Upper lobe of left lung (tissue), 6 donors: Measurements from ENCODE around the gene MED25. TPM values are rescaled to one million over a fixed set of nuclear protein-coding genes. Genes with fewer than 3 reads are reported as not detected.

ENCODE experiments used
- ATAC-seq, 2 donors: fragments of 200-7000 bp; cut with Tn5 transposase; one replicate each; pipeline ENCODE4 v1.9.1; 2022; ENCODE audit warnings: mild to moderate bottlenecking in 2 of 2, moderate library complexity in 2 of 2; ENCODE audit not compliant: low FRiP score in 2 of 2
- DNase-seq, 2 donors: peaks; one replicate each; pipeline ENCODE4 v3.0.0-alpha.2; 2019 to 2020
- H3K27ac ChIP-seq, 4 donors: fragments of 200-600 bp; sonication (generic); one replicate each; pipeline ENCODE4 v1.5.1; 2016 to 2019
- H3K27me3 ChIP-seq, 4 donors: fragments of 200-600 bp; sonication (generic); one replicate each; pipeline ENCODE4 v1.5.1; 2017 to 2019
- H3K36me3 ChIP-seq, 4 donors: fragments of 200-600 bp; sonication (generic); one replicate each; pipeline ENCODE4 v1.5.1; 2016 to 2019
- H3K4me1 ChIP-seq, 4 donors: fragments of 200-600 bp; sonication (generic); one replicate each; pipeline ENCODE4 v1.5.1; 2018 to 2019
- H3K4me3 ChIP-seq, 4 donors: fragments of 200-600 bp; sonication (generic); one replicate each; pipeline ENCODE4 v1.5.1; 2017 to 2019; ENCODE audit warnings: mild to moderate bottlenecking in 2 of 4, moderate library complexity in 1 of 4
- H3K9me3 ChIP-seq, 4 donors: fragments of 200-600 bp; sonication (generic); one replicate each; pipeline ENCODE4 v1.5.1; 2018 to 2019
- CTCF ChIP-seq, 6 experiments: fragments of 450-650 bp in 4 of 6; fragments of 200-600 bp in 2 of 6; sonication (generic) in 2 of 6; IDR thresholded peaks; one replicate each; pipeline ENCODE4 v1.5.1; 2016 to 2019; ENCODE audit warnings: antibody characterized with exemption in 6 of 6
- EP300 ChIP-seq, 4 donors: sonication (generic); formaldehyde crosslinking; IDR thresholded peaks; one replicate each; pipeline ENCODE4 v1.5.1; 2017; ENCODE audit warnings: antibody characterized with exemption in 4 of 4, control low read depth in 2 of 4
- POLR2A ChIP-seq, 4 donors: fragments of 450-650 bp; IDR thresholded peaks; one replicate each; pipeline ENCODE4 v1.5.1; 2016 to 2017; ENCODE audit warnings: antibody characterized with exemption in 4 of 4, mild to moderate bottlenecking in 2 of 4
- POLR2AphosphoS5 ChIP-seq, 2 donors: sonication (generic); formaldehyde crosslinking; IDR thresholded peaks; one replicate each; pipeline ENCODE4 v1.5.1; 2017; ENCODE audit warnings: antibody characterized with exemption in 2 of 2
- WGBS, 2 donors: methylation state at CpG; one replicate each; pipeline ENCODE4 v1.1.5; 2017 to 2018; 5-methylcytosine and 5-hydroxymethylcytosine counted together
- total RNA-seq, 6 donors: library from RNA; depleted of rRNA in 4 of 6; stranded (reverse); fragments of >200 nt in 4 of 6; gene quantifications; one replicate each; pipeline versions ENCODE4 v1.1.0 to v1.2.1, GENCODE V29; 2016 to 2021
- donor health status: DM: no; HTN: no; CAD: no; lungs with moderate emphysema.
- donor health status: DM: no; HTN: yes; CAD: no; lungs with severe emphysema.

MED25 gene
- total RNA-seq, 6 donors from 2014 or later: 41.7 to 110 (median 61.2) TPM

DNA sequence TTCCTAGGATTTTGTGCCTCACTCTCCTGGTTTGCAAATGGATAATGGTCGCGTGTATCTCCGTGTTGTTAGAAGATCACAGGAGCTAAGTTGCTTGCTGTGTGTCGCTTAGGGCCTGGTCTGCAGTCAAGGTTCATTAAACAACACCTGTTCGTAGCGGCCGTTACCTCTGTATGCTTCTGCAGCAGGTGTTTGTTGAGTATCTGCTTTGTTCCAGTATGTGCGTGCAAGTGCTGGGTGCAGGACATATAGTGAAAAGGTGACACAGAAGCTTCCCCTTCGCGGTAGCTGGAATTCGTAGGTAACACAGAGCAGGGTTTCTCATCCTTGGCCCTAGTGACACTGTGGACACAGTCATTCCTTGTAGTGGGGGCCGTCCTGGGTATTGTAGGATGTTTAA lies 5.4 kb downstream of the MED25 start:
- no peak for ATAC-seq
- H3K36me3 ChIP-seq: peaks cover 5 to 41% (median 26%) of the 10 kb centered on the region in 4 donors
- no peaks in the 10 kb centered on the region for H3K27me3 ChIP-seq
- H3K4me3 ChIP-seq: no peak overlapping the region
- 88 to 94% methylated on average over 11 to 12 of the region's 12 CpGs for WGBS, 2 donors
- TF ChIP-seq EP300 (IDR thresholded peaks at IDR 0.05) (no peak), POLR2A (IDR thresholded peaks at IDR 0.05) (no peak), CTCF (IDR thresholded peaks at IDR 0.05) (no peak)
- H3K27ac ChIP-seq: no peak overlapping the region
- H3K4me1 ChIP-seq: peaks cover 8 to 20% (median 15%) of the 10 kb centered on the region in 4 donors
- no peaks in the 10 kb centered on the region for H3K9me3 ChIP-seq
- DNase-seq: no peak

GRCh38 chr19:49824662-49825061 lies 6.6 kb downstream of the MED25 start:
- H3K36me3 ChIP-seq: peaks cover 5 to 53% (median 31%) of the 10 kb centered on the region in 4 donors

DNA sequence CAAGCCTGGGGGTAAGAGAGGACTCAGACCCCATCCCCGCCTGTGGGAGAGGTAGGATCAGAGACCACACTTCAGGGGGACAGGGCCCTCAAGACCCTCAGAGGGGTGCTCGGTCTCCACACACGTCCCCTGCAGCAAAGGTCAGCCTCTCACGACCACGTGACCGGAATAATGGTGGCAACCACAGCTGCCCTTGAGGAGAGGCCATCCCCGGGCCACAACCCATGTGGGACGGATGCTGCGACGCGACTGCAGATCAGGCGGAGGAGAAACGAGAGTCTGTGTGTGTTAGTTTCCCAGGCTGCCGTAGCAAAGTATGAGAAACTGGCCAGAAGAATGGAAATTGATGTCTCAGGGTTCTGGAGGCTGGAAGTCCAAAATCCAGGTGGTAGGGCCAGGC lies 8.9 kb downstream of the MED25 start:
- H3K36me3 ChIP-seq: peaks cover 12 to 72% (median 50%) of the 10 kb centered on the region in 4 donors
- TF ChIP-seq EP300 (IDR thresholded peaks at IDR 0.05): no peak
- no peak for TF ChIP-seq CTCF (IDR thresholded peaks at IDR 0.05)
- no peak for TF ChIP-seq POLR2A (IDR thresholded peaks at IDR 0.05)
- TF ChIP-seq POLR2AphosphoS5 (IDR thresholded peaks at IDR 0.05): no peak
- no peak for DNase-seq
- no peaks in the 10 kb centered on the region for H3K9me3 ChIP-seq
- H3K27ac ChIP-seq: no peak overlapping the region
- no peaks in the 10 kb centered on the region for H3K27me3 ChIP-seq
- 94 to 99% methylated on average over 8 to 14 of the region's 14 CpGs for WGBS, 2 donors
- no peak for ATAC-seq
- peaks cover 0 to 3% (median 0%) of the 10 kb centered on the region in 4 donors for H3K4me1 ChIP-seq
- H3K4me3 ChIP-seq: no peak overlapping the region

More at GRCh38 chr19:49824662-49825061, 6.6 kb downstream of the MED25 start:
- DNase-seq (no peak), ATAC-seq (no peak)
- TF ChIP-seq CTCF (IDR thresholded peaks at IDR 0.05): no peak
- TF ChIP-seq POLR2AphosphoS5 (IDR thresholded peaks at IDR 0.05): no peak
- TF ChIP-seq POLR2A (IDR thresholded peaks at IDR 0.05): no peak
- TF ChIP-seq EP300 (IDR thresholded peaks at IDR 0.05): no peak
- no peaks in the 10 kb centered on the region for H3K27me3 ChIP-seq
- 81 to 91% methylated on average over 6 of the region's 6 CpGs for WGBS, 2 donors
- H3K9me3 ChIP-seq: no peaks in the 10 kb centered on the region
- H3K27ac ChIP-seq: no peak overlapping the region
- peaks cover 0 to 8% (median 4%) of the 10 kb centered on the region in 4 donors for H3K4me1 ChIP-seq
- no peak overlapping the region for H3K4me3 ChIP-seq

DNA sequence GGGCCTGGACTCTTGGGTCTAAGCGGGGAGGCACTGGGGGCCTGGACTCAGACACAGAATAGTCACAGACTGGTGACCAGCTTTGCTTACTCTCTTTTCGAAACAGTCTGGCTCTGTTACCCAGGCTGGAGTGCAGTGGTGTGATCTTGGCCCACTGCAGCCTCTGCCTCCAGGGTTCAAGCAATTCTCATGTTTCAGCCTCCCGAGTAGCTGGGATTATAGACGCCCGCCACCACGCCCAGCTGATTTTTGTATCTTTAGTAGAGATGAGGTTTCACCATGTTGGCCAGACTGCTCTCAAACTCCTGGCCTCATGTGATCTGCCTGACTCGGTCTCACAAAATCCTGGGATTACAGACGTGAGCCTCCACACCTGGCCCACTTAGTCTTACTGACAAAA lies 11.1 kb downstream of the MED25 start:
- TF ChIP-seq POLR2AphosphoS5 (IDR thresholded peaks at IDR 0.05) (no peak), CTCF (IDR thresholded peaks at IDR 0.05) (no peak), POLR2A (IDR thresholded peaks at IDR 0.05) (no peak), EP300 (IDR thresholded peaks at IDR 0.05) (no peak)
- no peaks in the 10 kb centered on the region for H3K9me3 ChIP-seq
- H3K4me3 ChIP-seq: no peak overlapping the region
- no peak for ATAC-seq
- H3K4me1 ChIP-seq: peaks cover 0 to 4% (median 0%) of the 10 kb centered on the region in 4 donors
- 92 to 96% methylated on average over 6 to 8 of the region's 8 CpGs for WGBS, 2 donors
- H3K36me3 ChIP-seq: peaks cover 14 to 80% (median 60%) of the 10 kb centered on the region in 4 donors
- no peak overlapping the region for H3K27ac ChIP-seq
- no peak for DNase-seq
- no peaks in the 10 kb centered on the region for H3K27me3 ChIP-seq

DNA sequence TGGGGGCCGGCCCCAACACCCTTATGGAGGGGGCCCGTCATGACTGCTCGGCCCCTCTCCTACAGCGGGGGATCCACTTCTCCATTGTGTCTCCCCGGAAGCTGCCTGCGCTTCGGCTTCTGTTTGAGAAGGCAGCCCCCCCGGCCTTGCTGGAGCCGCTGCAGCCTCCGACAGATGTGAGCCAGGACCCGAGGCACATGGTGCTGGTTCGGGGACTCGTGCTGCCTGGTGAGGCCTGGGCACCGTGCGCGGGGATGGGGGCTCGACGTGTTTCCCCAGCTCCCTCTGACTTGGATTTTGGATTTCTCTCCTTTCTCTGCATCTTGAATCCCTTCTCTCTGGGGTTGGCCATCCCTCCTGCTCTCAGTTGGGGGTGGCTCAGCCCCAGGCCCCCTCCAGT lies 11.6 kb downstream of the MED25 start:
- Histone ChIP-seq H3K27me3 (no peaks in the 10 kb centered on the region), H3K36me3 (peaks cover 14 to 80% (median 64%) of the 10 kb centered on the region in 4 donors), H3K27ac (no peak overlapping the region), H3K9me3 (no peaks in the 10 kb centered on the region), H3K4me3 (no peak overlapping the region), H3K4me1 (peaks cover 0 to 4% (median 0%) of the 10 kb centered on the region in 4 donors)
- 97 to 98% methylated on average over 16 to 18 of the region's 18 CpGs for WGBS, 2 donors
- DNase-seq: no peak
- no peak for TF ChIP-seq POLR2A (IDR thresholded peaks at IDR 0.05)
- TF ChIP-seq POLR2AphosphoS5 (IDR thresholded peaks at IDR 0.05): no peak
- no peak for TF ChIP-seq CTCF (IDR thresholded peaks at IDR 0.05)
- no peak for TF ChIP-seq EP300 (IDR thresholded peaks at IDR 0.05)
- no peak for ATAC-seq
